Activated T-cell treated with anti-CD3 and anti-CD28 coated beads for 1 hour (primary cell): Measurements from ENCODE around the gene IKBKE.

Source experiments
- DNase-seq: peaks from one replicate; pipeline ENCODE4 v3.0.0-alpha.2; 2020; ENCODE audit warnings: low read depth

Gene IKBKE

DNA sequence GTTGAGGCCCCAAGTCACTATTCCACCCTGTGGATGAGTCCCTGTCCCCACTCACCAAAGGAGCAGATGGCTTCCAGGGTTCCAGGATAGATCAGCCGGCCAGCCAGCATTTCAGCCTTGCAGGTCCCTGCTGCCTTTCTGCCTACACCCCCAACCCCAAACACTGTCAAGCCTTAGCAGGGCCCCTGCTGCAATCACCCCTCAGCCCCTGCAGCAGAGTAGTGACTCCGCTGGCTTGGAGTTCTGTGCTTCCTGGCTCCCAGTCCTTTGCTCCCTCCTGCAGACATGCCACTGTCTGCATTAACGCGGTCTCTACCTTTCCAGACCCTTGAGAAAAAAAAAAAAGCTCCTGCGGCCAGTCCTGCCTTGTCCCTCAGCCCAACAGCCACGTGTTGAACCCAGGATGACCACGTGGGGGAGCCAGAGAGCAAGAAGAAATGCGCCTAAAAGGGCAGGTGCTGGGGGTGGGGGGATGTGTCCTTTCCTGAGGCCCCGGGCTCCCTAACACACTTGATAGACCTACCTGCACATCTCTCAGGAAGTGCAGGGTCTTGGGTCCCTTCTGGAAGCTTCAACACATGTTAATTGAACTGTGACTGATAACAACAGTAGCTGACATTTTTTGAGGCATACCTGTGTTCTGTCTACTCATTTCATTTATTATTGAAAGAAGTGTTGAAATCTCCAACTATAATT lies 74.4 kb downstream of the IKBKE start:
- peak; percentile 86 for DNase-seq

DNA sequence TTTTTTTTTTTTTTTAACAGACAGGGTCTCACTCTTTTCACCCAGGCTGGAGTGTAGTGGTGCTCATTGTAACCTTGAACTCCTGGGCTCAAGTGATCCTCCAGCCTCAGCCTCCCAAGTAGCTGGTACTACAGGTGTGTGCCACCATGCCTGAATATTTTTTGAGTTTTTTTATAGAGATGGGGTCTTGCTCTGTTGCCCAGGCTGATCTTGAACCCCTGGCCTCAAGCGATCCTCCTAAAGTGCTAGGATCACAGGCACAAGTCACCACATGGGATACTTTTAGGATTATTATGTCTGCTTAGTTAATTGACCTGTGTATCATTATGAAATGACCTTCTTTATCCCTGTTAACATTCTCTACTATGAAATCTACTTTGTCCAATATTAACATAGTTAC lies 75.1 kb downstream of the IKBKE start:
- DNase-seq = no peak
